ENCODE results near the gene KIF14. TPM values are rescaled to one million over a fixed set of nuclear protein-coding genes. Genes with fewer than 3 reads are reported as not detected.
A peak's percentile ranks its signal among the peaks of the same experiment; 100 is the strongest.

The KIF14 gene
- total and polyA plus RNA-seq, 2 of the 13 experiments (the other 11 are each of a cell fraction or from before 2014, with no cell fraction given), result 3.3 to 11.2 TPM

GRCh38 chr1:200669314-200670241, 49.0 kb upstream of the KIF14 start, which contains the start of gene DDX59 (continued):
- TF ChIP-seq ZNF841 (CRISPR knock-in tag; IDR thresholded peaks at IDR 0.05; ENCODE audit: borderline replicate concordance) (0 out of 2 replicates have a peak, but pooled peaks have one; percentile 20), PPARG (CRISPR knock-in tag; conservative IDR thresholded peaks at IDR 0.05) (no peak), U2AF2 (IDR thresholded peaks at IDR 0.05; ENCODE audit: low read depth, low read length) (no peak), ZMAT3 (CRISPR knock-in tag; conservative IDR thresholded peaks at IDR 0.05) (peak; percentile 95), KDM5A (IDR thresholded peaks at IDR 0.05; ENCODE audit: borderline replicate concordance, low read length) (no peak; the same call in 1 of the 2 replicates), TCF7 (IDR thresholded peaks at IDR 0.05; ENCODE audit: low read depth) (no peak), ZNF207 (IDR thresholded peaks at IDR 0.05; ENCODE audit: borderline replicate concordance) (no peak), ZNF446 (CRISPR knock-in tag; IDR thresholded peaks at IDR 0.05) (no peak), HNRNPUL1 (IDR thresholded peaks at IDR 0.05; ENCODE audit: low read depth, low read length) (0 out of 2 replicates have a peak, but pooled peaks have one; percentile 19), MAF1 (CRISPR knock-in tag; IDR thresholded peaks at IDR 0.05; ENCODE audit: borderline replicate concordance) (no peak), MXD3 (CRISPR knock-in tag; IDR thresholded peaks at IDR 0.05) (peak; percentile 84; the same call in 1 of the 2 replicates), ERF (CRISPR knock-in tag; IDR thresholded peaks at IDR 0.05) (no peak; the same call in none of the 2 replicates), TRAFD1 (CRISPR knock-in tag; IDR thresholded peaks at IDR 0.05; ENCODE audit: borderline replicate concordance) (no peak), SRF (IDR thresholded peaks at IDR 0.05; ENCODE audit: low read depth, low read length) (no peak), ZBTB44 (CRISPR knock-in tag; IDR thresholded peaks at IDR 0.05) (0 out of 2 replicates have a peak, but pooled peaks have one; percentile 62), HDAC6 (IDR thresholded peaks at IDR 0.05; ENCODE audit: low read depth, low read length) (no peak), POGZ (CRISPR knock-in tag; IDR thresholded peaks at IDR 0.05) (peak; percentile 72), KAT2B (IDR thresholded peaks at IDR 0.05; ENCODE audit: borderline replicate concordance, low read depth, low read length) (no peak), ZNF556 (CRISPR knock-in tag; IDR thresholded peaks at IDR 0.05; ENCODE audit: borderline replicate concordance) (peak; percentile 29; the same call in 1 of the 2 replicates), TFDP2 (CRISPR knock-in tag; IDR thresholded peaks at IDR 0.05) (peak; percentile 72), NAIF1 (CRISPR knock-in tag; IDR thresholded peaks at IDR 0.05; ENCODE audit: borderline replicate concordance) (peak; percentile 69; the same call in 1 of the 2 replicates), ATF3 (CRISPR knock-in tag; IDR thresholded peaks at IDR 0.05) (no peak), FOXK1 (CRISPR knock-in tag; IDR thresholded peaks at IDR 0.05; ENCODE audit: borderline replicate concordance, low read depth) (0 out of 2 replicates have a peak, but pooled peaks have one; percentile 28), GABPA (IDR thresholded peaks at IDR 0.05; ENCODE audit: low read depth, low read length) (peak; percentile 44; the same call in 1 of the 2 replicates), GABPA (CRISPR knock-in tag; IDR thresholded peaks at IDR 0.05; ENCODE audit: low read depth) (peak; percentile 52)
